GM23248 (cell line): ENCODE data around the gene SIX5. TPM values are rescaled to one million over a fixed set of nuclear protein-coding genes. Genes with fewer than 3 reads are reported as not detected.
A peak's percentile ranks its signal among the peaks of the same experiment; 100 is the strongest.

Source experiments
- DNase-seq: peaks from one replicate; pipeline ENCODE4 v3.0.0-alpha.2; 2015
- H2AFZ ChIP-seq: fragments of 200-600 bp; sonication (generic); 2 replicates; pipeline ENCODE4 v1.6.1; 2016; ENCODE audit warnings: antibody characterized with exemption
- H3F3A ChIP-seq: fragments of 200-600 bp; sonication (generic); 2 replicates; pipeline ENCODE4 v1.6.1; 2016; ENCODE audit warnings: mild to moderate bottlenecking, antibody characterized with exemption, mixed run types; ENCODE audit not compliant: insufficient read depth
- H3K27ac ChIP-seq: fragments of 200-600 bp; sonication (generic); 2 replicates; pipeline ENCODE4 v1.5.1; 2016; ENCODE audit warnings: mild to moderate bottlenecking
- H3K27me3 ChIP-seq: fragments of 200-600 bp; sonication (generic); replicated peaks from 2 replicates; pipeline ENCODE4 v1.6.1; 2016; ENCODE audit warnings: mild to moderate bottlenecking; ENCODE audit not compliant: insufficient read depth
- H3K36me3 ChIP-seq: fragments of 200-600 bp; sonication (generic); 2 replicates; pipeline ENCODE4 v1.6.1; 2016; ENCODE audit warnings: low read depth, mild to moderate bottlenecking
- H3K4me1 ChIP-seq: fragments of 200-600 bp; sonication (generic); 2 replicates; pipeline ENCODE4 v1.6.1; 2016; ENCODE audit warnings: mild to moderate bottlenecking; ENCODE audit not compliant: insufficient read depth
- H3K4me2 ChIP-seq: fragments of 200-600 bp; sonication (generic); one replicate; pipeline ENCODE4 v1.6.1; 2016; ENCODE audit warnings: mild to moderate bottlenecking; ENCODE audit not compliant: unreplicated experiment
- H3K4me3 ChIP-seq: fragments of 200-600 bp; sonication (generic); 2 replicates; pipeline ENCODE4 v1.5.1; 2016; ENCODE audit warnings: mild to moderate bottlenecking
- H3K79me2 ChIP-seq: fragments of 200-600 bp; sonication (generic); 2 replicates; pipeline ENCODE4 v1.6.1; 2016; ENCODE audit warnings: mild to moderate bottlenecking; ENCODE audit not compliant: insufficient read depth
- H3K9ac ChIP-seq: fragments of 200-600 bp; sonication (generic); 2 replicates; pipeline ENCODE4 v1.6.1; 2016; ENCODE audit warnings: mild to moderate bottlenecking
- H3K9me2 ChIP-seq: fragments of 200-600 bp; sonication (generic); 2 replicates; pipeline ENCODE4 v1.6.1; 2016; ENCODE audit warnings: mixed run types, mild to moderate bottlenecking, moderate library complexity; ENCODE audit not compliant: insufficient read depth
- H3K9me3 ChIP-seq: fragments of 200-600 bp; sonication (generic); one replicate; pipeline ENCODE4 v1.6.1; 2017; ENCODE audit warnings: low read depth
- H4K20me1 ChIP-seq: fragments of 200-600 bp; sonication (generic); 2 replicates; pipeline ENCODE4 v1.6.0; 2016; ENCODE audit not compliant: insufficient read depth
- EZH2 ChIP-seq: fragments of 200-600 bp; sonication (generic); IDR thresholded peaks from 2 replicates; pipeline ENCODE4 v1.6.1; 2018; ENCODE audit warnings: antibody characterized with exemption, mild to moderate bottlenecking; ENCODE audit not compliant: insufficient read depth, poor library complexity, severe bottlenecking
- EZH2phosphoT487 ChIP-seq: fragments of 200-600 bp; sonication (generic); IDR thresholded peaks from 2 replicates; pipeline ENCODE4 v1.6.1; 2018; ENCODE audit warnings: antibody characterized with exemption, moderate library complexity, mild to moderate bottlenecking, low read depth; ENCODE audit not compliant: insufficient read depth
- WGBS, 2 experiments: methylation state at CpG; one replicate each; pipeline ENCODE4 v1.1.6; 2015 to 2017; ENCODE audit warnings: low lambda C conversion rate in 2 of 2, low coverage in 1 of 2; ENCODE audit errors: missing lambda C conversion rate in 2 of 2; 5-methylcytosine and 5-hydroxymethylcytosine counted together
- in situ Hi-C: fragments of 300-500 bp; cut with MboI; formaldehyde crosslinking; loops from 2 replicates; pipeline ENCODE4 v1.15.0; 2020
- polyA plus RNA-seq: library from polyadenylated mRNA; unstranded; fragments of >200 nt; fragmentation: Nextera tagmentation; extraction: Ambion mirVana; gene quantifications from 2 replicates; pipeline ENCODE4 v1.2.1, GENCODE V29; 2016
- total RNA-seq: library from RNA; depleted of rRNA; stranded (reverse); fragments of >200 nt; shearing (Covaris generic); gene quantifications from 2 replicates; pipeline ENCODE4 v1.2.3, GENCODE V29; 2014

The SIX5 gene
- total and polyA plus RNA-seq, 2 experiments from 2014 or later: 6.1 to 16.8 TPM

GRCh38 chr19:45782162-45782691 is 13.2 kb upstream of the SIX5 start, which contains the start of gene DMPK:
DMPK (minus strand) TSS chr19:45782490; CDS start chr19:45782352, 138 bp downstream.
- peak within 1 kb of the TSS; percentile 64 for H3K4me3 ChIP-seq
- no peaks in the 10 kb centered on the region for H3K9me2 ChIP-seq
- H3K36me3 ChIP-seq: peaks cover 6% of the 10 kb centered on the region; the same call in 1 of the 2 replicates
- peak within 1 kb of the TSS; percentile 71 for H3K4me2 ChIP-seq
- TF ChIP-seq EZH2phosphoT487 (no peak), EZH2 (no peak)
- no peaks in the 10 kb centered on the region for H3K9me3 ChIP-seq
- DNase-seq: peak; percentile 49
- H2AFZ ChIP-seq: no peak within 1 kb of the TSS
- H3K27me3 ChIP-seq: no peaks in the 10 kb centered on the region
- in situ Hi-C loops: no loop called here
- peaks cover 11% of the 10 kb centered on the region for H3F3A ChIP-seq
- no peaks in the 10 kb centered on the region for H4K20me1 ChIP-seq
- H3K9ac ChIP-seq: peak within 1 kb of the TSS; percentile 80
- peaks cover 26% of the 10 kb centered on the region for H3K79me2 ChIP-seq
- H3K27ac ChIP-seq: peak within 1 kb of the TSS; percentile 87
- 12 to 13% methylated on average over 14 to 15 of the region's 18 CpGs for WGBS, 2 experiments
- peaks cover 19% of the 10 kb centered on the region for H3K4me1 ChIP-seq

- H3K27me3 ChIP-seq: no peaks in the 10 kb centered on the region
- H3K79me2 ChIP-seq: peaks cover 19% of the 10 kb centered on the region
- WGBS, 2 experiments: 17 to 20% methylated on average over 14 to 17 of the region's 17 CpGs
- peak overlapping the region; percentile 64 for H3K4me3 ChIP-seq
- H3K27ac ChIP-seq: no peak overlapping the region
- in situ Hi-C loops: no loop called here
- H3F3A ChIP-seq: peaks cover 11% of the 10 kb centered on the region
- peak; percentile 61 for DNase-seq
- peak overlapping the region; percentile 71 for H3K4me2 ChIP-seq
- no peak for TF ChIP-seq EZH2
- no peak for TF ChIP-seq EZH2phosphoT487
- no peaks in the 10 kb centered on the region for H3K9me2 ChIP-seq
- H3K9ac ChIP-seq: peak overlapping the region; percentile 80
- no peak overlapping the region for H2AFZ ChIP-seq
- H3K36me3 ChIP-seq: peaks cover 8% of the 10 kb centered on the region; the same call in 1 of the 2 replicates
- no peaks in the 10 kb centered on the region for H4K20me1 ChIP-seq
- H3K9me3 ChIP-seq: no peaks in the 10 kb centered on the region
- peaks cover 19% of the 10 kb centered on the region for H3K4me1 ChIP-seq
These were observed 12.4 kb upstream of the SIX5 start for GRCh38 chr19:45781214-45782161.

- no peaks in the 10 kb centered on the region for H3K9me3 ChIP-seq
- in situ Hi-C loops: no loop called here
- TF ChIP-seq EZH2: no peak
- TF ChIP-seq EZH2phosphoT487: no peak
- H3K79me2 ChIP-seq: peaks cover 10% of the 10 kb centered on the region
- no peaks in the 10 kb centered on the region for H3K27me3 ChIP-seq
- peaks cover 19% of the 10 kb centered on the region for H3K4me1 ChIP-seq
- no peaks in the 10 kb centered on the region for H4K20me1 ChIP-seq
- H2AFZ ChIP-seq: no peak overlapping the region
- H3K4me3 ChIP-seq: peak overlapping the region; percentile 64
- H3K9me2 ChIP-seq: no peaks in the 10 kb centered on the region
- peak overlapping the region; percentile 80; the same call in 1 of the 2 replicates for H3K9ac ChIP-seq
- 20 to 23% methylated on average over 7 to 13 of the region's 13 CpGs for WGBS, 2 experiments
- H3K36me3 ChIP-seq: peaks cover 8% of the 10 kb centered on the region; the same call in 1 of the 2 replicates
- peaks cover 11% of the 10 kb centered on the region for H3F3A ChIP-seq
- no peak overlapping the region for H3K27ac ChIP-seq
- H3K4me2 ChIP-seq: peak overlapping the region; percentile 71
- no peak for DNase-seq
These were observed 11.6 kb upstream of the SIX5 start for GRCh38 chr19:45780448-45781213.

GRCh38 chr19:45780146-45780447 is 11.0 kb upstream of the SIX5 start:
- H3K9me2 ChIP-seq: no peaks in the 10 kb centered on the region
- no peaks in the 10 kb centered on the region for H4K20me1 ChIP-seq
- peaks cover 8% of the 10 kb centered on the region; the same call in 1 of the 2 replicates for H3K36me3 ChIP-seq
- peaks cover 11% of the 10 kb centered on the region for H3F3A ChIP-seq
- H3K9ac ChIP-seq: no peak overlapping the region
- H2AFZ ChIP-seq: no peak overlapping the region
- H3K9me3 ChIP-seq: no peaks in the 10 kb centered on the region
- no peak overlapping the region for H3K4me2 ChIP-seq
- 75 to 94% methylated on average over 4 of the region's 4 CpGs for whole genome bisulfite sequencing, 2 experiments
- no peak overlapping the region for H3K27ac ChIP-seq
- peaks cover 5% of the 10 kb centered on the region; the same call in 1 of the 2 replicates for H3K79me2 ChIP-seq
- TF ChIP-seq EZH2phosphoT487 (no peak), EZH2 (no peak)
- no peaks in the 10 kb centered on the region for H3K27me3 ChIP-seq
- no peak overlapping the region for H3K4me3 ChIP-seq
- DNase-seq: no peak
- H3K4me1 ChIP-seq: peaks cover 19% of the 10 kb centered on the region
- in situ Hi-C loops: no loop called here
